GM18867 (cell line): Measurements from ENCODE around the gene ALKBH2.

ENCODE experiments used
- ATAC-seq: cut with Tn5 transposase; IDR thresholded peaks from one replicate; pipeline ENCODE4 v1.9.1; 2021; ENCODE audit warnings: mild to moderate bottlenecking, moderate library complexity; ENCODE audit not compliant: unreplicated experiment

Gene ALKBH2

DNA sequence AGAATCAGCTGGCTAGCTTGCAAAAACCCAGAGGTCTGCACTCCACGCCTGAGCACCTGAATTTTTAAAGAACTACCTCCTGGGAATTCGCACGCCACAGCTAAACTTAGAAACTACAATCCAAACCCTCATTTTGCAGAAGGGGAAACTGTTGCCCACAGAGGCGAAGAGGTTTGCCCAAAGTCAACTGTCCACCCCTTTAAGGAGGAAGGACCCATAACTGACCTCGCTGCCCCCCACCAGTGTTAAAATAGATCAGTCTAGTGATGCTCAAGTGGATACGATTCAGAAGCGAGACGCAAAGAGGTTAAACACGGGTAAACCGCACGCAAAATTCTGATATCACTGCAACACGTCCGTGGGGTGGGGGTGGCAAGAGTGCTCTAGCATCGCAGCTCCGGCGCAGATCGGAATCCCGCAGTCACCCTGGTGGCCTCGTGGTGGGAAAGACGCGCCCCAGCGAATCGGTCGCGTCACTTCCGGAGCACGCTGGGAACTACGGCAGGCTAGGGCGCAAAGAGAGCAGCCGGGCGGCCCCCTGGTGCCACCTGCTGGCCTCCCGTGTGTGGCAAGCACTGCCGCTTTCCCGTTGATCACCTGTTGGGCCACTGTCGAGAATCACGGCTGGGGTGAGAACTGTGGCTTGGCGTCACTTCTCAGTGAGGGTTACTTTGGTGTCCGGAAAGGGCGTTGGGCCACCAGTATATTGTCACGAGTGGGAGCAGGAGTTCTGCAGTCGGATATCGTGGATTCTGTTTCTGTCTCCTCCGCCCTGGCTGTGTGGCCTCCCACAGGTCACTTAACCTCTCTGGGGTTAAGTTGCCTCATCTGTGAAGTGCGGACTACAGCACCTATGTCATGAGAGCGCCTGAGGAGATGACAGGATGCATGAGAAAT, at the start of gene ALKBH2:
ALKBH2 (minus strand) TSS at position 451 of the 897 bp plus-strand sequence. CDS start 686 bp downstream, outside the sequence.
- peak; percentile 64 for ATAC-seq

DNA sequence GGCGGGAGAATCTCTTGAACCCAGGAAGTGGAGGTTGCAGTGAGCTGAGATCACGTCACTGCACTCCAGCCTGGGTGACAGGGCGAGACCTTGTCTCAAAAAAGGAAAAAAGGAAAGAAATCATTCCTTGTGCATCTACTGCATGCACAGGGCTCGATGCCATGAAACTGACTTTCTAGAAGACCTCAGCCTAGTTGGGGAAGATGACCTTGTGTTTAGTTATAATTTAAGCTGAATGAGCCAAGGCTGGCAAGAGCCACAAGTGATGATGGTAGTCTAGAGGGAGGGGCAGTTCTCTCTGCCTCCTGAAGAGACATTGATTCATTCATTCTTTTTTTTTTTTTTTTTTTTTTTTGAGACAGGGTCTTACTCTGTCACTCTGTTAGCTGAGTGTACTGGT, 47.3 kb upstream of the ALKBH2 start:
- ATAC-seq = no peak

DNA sequence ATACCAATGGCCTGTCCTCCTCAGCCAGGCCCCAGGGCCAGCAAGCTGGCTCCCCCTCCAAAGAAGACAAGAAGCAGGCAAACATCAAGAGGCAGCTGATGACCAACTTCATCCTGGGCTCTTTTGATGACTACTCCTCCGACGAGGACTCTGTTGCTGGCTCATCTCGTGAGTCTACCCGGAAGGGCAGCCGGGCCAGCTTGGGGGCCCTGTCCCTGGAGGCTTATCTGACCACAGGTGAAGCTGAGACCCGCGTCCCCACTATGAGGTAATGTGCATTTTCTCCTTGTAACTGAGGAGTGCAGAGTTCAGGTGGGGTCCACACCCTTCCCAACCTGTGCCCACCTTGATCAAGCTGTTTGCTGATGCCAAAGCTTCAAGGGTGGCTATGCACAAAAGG, 46.5 kb upstream of the ALKBH2 start:
- no peak for ATAC-seq

DNA sequence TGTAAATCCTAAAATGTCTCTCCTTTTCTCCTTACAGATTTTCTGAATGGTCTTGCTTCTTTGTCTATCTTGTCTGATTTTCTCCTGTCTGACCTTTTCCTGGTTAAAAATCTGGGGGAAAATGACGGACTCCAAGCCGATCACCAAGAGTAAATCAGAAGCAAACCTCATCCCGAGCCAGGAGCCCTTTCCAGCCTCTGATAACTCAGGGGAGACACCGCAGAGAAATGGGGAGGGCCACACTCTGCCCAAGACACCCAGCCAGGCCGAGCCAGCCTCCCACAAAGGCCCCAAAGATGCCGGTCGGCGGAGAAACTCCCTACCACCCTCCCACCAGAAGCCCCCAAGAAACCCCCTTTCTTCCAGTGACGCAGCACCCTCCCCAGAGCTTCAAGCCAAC, 46.1 kb upstream of the ALKBH2 start:
- ATAC-seq = no peak

DNA sequence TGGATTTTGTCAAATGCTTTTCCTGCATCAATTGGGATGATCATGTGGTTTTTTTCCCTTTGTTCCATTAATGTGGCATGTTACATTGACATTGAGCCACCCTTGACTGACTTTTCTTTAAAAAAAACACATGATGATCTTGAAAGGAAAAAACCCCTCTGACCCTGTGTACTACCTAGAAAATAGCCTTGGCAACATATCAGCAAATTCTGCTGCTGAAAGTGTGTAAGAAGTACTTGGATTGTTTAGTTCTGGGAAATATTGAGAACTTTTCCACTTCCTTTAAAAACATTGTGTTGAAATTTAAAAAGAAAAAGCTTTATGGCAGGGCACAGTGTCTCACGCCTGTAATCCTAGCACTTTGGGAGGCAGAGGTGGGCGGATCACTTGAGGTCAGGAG, 43.8 kb upstream of the ALKBH2 start:
- no peak for ATAC-seq

DNA sequence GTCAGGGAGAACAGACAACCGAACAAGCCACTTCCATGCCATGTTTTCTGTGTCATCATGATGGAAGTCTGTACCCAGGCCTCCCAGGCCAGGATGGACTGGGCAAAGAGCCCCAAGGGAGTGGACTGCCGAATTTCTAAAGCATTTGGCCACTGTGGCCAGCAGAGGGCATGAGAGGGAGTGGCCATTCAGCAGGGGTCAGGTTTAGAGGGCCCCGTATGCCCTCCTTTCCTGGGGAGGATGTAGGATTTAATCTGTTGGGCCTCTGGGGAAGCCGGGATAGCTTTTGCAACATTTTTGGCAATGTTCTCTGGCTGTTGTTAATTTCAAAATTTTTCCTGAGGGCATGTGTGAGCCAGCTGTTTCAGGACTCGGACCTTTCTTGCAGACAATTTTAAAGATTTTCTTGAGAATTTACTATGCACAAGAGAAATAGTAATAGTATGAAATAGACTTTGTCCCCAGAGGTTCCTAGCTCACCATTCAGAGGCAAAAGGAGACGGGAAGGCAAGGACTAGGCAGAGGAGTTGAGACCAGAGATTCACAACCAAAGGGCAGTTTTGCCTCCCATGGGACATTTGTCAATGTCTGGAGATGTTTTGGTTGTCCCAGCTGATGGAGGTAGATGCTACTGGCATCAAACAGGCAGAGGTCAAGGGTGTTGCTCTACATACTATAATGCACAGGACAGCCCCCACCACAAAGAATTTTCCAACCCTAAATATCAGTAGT, 41.1 kb upstream of the ALKBH2 start:
- ATAC-seq = no peak

DNA sequence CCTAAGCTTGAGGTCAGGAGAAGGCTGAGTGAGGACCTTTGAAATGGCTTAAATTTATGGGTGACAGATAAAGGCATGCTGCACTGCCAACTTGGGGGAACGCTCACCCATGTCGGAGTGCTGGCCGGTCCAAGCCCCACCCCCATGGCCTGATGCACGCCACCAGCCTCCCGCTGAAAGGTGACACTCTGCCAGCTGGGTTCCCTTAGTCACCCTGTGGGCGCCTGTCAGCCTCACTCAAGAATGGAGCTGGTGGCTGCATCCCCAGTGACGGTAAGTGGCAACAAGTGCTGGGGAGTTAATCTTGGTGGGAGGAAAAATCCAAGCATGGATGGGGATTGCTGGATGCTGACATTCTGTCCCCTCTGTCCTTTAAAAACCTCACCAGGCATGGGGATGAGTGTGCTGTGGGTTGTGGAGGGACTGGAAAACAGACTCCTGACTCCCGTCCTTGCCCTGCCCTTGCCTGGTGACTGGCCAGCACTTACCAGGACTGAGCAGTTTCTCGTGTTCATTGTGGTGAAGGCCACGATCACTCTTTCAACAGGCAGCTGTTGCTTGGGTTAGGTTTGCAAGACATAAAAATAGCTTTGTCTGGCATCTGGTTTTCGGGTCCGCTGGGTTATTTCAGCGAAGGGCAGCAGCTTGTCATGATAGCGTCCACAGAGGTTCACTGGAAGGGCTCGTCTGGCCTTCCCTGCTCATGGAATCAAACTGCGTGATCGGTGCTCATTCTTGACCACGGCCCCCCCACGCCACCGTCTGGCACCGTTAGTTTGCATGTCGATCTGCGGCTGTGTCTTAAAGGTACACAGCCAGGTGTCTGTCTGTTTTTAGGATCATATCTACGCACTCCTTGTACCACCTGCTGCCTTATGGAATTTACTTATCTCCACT, 38.1 kb upstream of the ALKBH2 start:
- no peak for ATAC-seq

DNA sequence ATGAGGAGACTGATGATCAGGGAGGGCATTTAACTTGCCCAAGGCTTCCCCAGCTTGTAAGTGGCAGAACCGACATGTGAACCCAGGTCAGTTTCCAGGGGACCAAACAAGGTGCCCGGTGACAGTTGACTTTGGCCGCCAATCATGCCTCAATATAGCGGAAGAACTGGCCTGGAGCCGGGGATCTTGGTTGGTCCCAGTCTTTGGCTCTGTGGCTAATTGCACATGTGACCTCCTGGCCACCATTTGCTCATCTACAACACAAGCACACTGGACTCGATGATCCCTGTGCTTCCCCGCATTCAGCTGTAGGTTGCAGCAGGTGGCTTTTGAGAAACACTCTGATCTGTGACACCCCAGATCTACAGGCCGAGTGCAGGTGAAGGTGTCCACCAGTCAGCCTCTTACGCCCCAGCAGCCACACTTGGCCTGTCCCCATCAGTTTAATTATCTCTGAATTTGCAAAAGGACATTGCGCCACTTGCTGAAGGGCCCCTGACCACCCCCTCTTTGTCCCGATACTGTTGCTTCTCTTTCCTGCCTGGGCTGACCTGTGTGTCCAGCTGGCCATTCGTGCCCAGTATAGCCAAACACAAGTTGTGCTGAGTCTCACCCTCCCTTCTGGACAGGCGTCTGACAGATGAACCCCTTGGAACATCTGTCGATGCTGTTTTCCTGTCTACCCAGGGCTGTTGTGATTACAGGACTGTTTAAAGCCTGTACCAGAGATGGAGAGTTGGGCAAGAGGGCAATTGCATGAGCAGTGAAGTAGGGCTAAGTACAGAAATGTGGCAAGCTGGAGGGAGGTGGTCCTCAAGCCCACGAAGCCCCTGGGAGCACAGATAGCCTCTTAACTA, 37.3 kb upstream of the ALKBH2 start:
- no peak for ATAC-seq

DNA sequence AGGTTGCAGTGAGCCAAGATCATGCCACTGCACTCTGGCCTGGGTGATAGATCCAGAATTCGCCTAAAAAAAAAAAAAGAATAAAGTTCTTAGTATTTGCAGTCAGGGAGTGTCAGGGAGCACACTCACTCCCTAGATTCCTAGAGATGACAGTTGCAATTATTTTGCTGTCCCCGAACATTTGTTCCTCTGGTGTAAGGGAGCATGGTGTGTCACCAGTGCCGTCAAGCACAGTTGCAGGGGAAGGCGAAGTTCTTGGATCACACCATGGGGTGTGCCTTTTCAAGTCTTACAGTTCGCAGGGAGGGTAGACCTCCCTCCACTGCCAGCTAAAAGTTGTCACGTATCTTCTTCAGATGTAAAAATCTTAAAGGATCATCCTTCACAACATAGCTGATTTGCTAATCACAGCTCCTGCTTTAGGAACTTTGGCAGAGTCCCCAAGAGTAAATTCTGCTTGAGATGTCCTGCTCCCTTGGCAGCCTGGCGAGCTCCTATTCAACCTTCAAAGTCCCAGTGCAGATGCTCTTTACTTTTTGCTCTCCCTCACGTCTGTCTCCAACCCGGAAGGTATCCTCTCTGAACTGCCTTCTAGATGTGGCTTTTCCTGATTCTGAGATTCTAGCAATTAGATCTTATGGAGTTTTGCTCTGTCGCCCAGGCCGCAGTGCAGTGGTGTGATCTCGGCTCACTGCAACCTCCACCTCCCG, 34.4 kb upstream of the ALKBH2 start:
- no peak for ATAC-seq

DNA sequence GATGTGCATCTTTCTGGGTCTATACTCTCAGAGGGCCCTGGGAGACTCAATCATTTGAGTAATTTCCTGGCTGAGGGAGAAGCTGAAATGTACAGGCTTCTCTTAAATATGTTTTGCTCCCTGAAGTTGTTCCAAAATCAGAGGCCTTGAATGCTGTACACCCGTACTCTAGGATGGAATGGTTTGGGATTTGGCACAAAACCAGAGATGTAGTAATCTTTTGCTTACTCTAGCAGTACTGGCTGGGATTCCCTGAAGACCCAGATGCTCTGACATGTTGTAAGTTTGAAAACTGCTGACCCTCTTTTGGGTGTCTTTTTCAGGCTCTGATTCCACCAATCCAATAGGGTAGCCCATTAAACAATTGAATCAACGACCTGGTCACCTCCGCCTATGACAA, 33.5 kb upstream of the ALKBH2 start:
- no peak for ATAC-seq

DNA sequence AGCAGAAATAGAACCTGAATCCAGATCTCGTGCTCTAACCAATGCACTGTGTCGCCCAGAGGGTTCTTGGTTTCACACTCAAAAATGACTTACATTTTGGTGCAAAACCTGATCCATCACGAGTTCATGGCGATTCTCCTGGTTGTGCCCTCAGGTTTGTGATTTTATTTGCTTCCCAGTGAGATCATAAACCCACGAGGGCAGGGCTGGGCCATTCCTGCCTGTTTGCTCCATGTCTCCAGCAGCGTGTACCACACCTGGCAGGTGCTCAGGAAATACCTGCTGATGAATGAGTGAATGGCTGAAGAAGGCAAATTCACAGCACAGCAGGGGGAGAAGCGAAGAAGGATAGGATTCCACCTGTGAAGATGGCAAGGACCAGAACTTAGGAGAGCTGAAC, 32.5 kb upstream of the ALKBH2 start:
- ATAC-seq = no peak

DNA sequence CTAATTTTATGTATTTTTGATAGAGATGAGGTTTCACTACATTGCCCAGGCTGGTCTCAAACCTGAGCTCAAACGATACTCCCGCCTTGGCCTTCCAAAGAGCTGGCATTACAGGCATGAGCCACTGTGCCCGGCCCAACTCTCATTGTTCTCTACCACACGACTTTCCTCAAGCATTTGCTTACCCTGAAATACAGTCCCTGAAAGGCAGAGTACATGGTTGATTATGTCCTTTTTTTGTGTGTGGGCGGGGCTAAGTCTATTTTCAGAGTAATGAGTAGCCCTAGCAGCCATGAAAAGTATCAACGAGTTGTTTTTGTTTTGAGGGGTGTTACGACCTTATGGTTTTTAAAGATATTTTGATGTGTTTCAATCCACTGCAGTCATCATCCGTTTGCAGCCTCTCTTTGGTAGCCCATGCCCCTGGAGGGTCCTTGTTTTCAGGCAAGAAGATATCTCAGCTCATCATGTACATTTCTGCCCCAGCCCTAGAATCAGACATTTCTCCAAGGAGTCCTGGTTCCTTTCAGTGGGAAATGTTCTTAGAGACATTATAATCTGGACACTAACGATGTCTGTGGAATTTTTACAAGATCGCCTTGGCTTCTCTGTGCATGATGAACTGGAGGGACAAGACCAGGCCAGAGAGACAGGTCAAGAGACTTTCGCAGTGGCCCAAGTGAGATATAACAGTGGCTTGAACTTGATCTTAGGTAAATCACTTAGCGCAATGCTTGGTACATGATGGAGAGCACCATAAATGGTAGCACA, 31.8 kb upstream of the ALKBH2 start:
- ATAC-seq = no peak

DNA sequence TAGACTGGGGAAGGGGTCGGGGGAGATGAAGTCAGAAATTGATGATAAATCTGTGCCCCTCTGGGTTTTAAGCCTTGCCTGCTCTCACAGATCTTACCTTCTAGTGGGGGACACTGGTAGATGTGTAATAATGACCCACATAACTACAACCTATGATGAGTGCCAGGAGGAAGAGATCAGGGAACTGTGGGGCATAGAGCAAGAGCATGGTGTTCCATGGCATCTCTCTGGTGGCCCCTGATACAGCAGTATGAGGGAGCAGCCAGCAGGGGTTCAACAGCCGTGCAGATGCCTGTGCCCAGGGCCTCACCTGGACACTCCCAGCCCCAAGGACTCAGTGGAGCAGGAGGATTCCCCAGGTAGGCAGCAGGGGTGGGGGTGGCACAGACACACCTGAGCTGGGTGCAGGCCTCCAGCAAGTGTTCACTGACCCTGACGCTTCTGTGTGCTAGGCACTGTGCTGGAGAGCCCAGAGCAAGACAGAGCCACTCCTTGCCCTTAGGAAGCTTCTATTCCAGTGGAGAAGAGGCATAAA, 28.1 kb upstream of the ALKBH2 start:
- no peak for ATAC-seq

DNA sequence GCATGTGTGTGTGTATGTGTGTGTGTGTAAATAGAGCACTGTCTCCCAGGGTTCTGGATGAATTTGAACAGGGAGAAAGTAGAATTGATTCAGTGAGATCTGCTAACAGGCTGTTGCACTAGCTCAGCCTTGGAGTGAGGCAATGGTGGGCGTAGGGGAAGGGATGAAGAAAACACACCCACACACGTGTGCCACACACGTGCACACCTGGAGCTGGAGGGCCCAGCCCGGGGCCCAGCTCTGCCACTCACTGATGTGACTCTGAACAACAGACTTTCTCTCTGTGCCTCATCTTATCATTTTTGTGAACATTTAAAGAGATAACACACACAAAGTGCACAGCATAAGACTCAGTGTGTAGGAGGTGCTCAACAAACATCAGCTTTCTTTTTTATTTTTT, 27.3 kb upstream of the ALKBH2 start:
- no peak for ATAC-seq

DNA sequence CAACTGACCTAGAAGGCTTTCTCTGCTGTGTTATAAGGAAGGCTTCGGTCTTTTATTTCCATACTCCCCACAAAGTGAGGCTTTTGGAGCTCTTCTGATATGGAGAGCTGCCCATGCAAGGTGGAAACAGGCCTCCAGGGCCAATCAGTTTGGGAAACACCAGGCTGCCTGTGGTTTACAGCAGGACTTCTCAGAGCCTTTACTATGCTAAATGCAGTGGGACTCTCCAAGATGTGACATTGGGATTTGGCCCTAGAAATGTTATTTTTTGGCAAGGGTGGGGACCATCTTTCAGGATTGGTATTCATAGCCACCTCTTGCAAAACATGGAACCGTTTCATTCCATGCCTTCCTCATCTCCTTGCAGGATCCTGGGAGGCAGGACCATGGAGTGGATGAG, 26.8 kb upstream of the ALKBH2 start:
- no peak for ATAC-seq

DNA sequence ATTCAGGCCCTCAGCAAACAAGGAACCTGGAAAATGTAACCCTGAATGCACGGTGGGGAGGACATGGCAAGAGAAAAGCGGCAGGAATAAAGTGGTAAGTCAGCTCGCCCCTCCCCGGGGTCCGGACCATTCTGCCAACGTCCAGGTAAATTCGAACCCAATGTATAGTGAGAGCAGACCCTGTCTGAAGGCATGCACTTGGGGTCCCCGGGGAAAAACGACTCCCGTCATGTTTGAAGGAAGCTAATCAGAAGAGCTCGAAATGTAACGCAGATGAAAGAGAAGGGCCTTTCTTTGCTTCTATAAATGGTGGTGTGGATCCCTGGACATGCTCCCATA, 23.3 kb upstream of the ALKBH2 start:
- no peak for ATAC-seq

DNA sequence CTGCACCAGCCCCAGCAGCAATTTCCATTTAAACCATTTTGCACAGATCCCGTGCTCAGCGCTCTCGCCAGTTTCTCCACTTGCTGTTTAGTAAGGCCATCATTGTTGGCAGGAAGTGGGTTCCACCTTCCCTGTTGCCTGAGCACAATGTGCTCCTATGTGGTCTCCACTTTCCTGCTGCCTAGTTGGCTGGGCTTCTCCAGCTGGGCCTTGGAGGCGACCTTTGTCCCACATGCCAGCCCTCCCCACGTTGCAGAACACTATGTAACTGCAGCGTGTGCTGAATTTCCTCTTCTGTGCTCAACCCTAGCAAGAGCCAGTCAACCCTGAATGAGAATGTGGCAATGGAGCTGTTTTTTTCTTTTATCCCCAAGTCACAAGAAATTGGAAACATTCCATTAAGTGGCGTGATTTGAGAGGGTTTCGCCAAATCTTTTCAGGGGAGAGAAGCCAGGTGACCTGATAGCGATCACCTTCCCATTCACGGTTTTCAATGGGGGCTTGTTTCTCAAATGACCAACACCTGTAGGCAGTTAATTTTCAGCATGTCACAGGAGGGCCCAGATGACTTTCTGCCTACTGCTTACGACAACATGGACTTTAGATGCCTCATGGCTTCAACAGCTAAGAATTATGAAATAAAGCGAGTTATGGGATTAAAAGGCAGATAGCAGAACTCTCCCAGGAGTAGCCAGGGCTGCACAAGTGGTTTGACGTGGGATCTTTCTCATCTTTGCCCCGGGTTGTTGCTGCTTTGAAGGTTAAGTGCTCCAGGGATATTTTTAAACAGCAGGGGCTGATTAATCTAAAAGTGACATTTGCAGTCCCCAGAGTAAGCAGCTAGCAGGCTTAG, 22.7 kb upstream of the ALKBH2 start, which contains the start of gene ACACB:
ACACB (plus strand) TSS at position 830 of the 853 bp plus-strand sequence. CDS start 22,819 bp downstream, outside the sequence.
- no peak for ATAC-seq

DNA sequence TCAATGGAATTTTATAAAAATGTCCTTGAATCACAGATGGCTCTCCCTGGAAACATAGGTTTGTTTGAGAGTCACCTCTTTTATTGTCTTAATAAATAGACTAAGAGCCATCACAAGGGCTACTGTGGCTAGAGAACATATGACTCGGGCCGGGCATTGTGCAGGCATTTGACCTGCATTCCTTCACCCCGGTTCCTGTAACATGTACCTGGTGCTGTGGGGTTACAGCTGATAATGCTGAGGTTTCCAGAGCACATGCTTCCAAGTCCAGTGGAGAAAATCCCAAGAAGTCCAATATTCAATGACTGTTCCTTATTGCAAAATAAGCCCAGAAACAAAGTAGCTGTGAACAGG, 22.1 kb upstream of the ALKBH2 start:
- ATAC-seq = no peak
